Measurements from ENCODE around the gene MRPL4.
A peak's percentile ranks its signal among the peaks of the same experiment; 100 is the strongest.

MRPL4 gene

DNA sequence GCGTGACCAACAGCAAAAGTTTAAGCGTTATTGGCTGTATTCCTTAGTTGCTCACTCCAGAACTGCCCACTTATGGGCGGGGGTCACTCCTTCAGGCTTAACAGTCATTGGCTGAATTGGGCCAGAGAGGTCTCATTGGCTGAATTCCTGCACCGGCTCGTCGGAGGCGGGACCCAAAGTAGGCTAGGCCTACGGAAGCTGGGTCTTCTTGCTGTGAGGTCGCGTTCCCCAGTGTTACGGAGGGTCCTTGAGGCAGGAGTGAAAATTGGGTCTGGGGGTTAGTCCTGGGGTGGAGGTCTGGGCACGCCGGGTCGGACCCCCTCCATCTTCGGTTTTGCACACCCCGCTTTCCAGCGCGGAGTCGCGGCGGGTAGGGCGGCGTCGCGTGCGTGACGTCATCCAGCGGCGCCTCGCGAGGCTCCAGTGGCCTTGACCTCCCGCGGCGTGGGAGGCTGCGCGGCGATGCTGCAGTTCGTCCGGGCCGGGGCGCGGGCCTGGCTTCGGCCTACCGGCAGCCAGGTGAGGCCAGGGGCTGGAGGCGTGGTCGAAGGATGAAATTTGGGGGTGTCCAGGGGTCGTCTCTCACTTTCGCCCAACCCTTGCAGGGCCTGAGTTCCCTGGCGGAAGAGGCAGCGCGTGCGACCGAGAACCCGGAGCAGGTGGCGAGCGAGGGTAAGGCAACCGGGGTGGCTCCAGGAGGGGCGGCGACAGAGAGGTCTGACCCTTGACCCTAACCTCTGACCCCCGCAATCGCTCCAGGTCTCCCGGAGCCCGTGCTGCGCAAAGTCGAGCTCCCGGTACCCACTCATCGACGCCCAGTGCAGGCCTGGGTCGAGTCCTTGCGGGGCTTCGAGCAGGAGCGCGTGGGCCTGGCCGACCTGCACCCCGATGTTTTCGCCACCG is at the start of gene MRPL4:
Gene MRPL4, plus strand, starts transcription at position 423 of the 903 bp plus-strand sequence. Its CDS starts 40 bp downstream, at position 463.
- H2AFZ ChIP-seq (ENCODE audit: low read length): no peak within 1 kb of the TSS

DNA sequence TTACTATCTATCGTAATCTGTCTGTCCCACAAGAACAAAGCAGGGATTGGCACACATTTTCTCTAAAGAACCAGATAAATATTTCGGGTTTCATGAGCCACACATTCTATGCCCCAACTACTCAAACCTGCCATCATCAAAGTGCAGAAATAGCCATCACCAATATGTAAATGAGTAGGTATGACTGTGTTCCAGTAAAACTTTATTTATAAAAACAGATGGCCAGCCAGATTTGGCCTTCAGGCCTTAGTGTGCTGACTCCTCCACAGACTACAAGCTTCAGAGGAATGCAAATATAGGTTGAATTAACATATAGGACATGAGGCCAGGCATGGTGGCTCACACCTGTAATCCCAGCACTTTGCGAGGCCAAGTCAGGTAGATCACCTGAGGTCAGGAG is 48.3 kb upstream of the MRPL4 start:
- H4K20me1 ChIP-seq (ENCODE audit: insufficient read depth, low read length): no peaks in the 10 kb centered on the region
- no peak overlapping the region for H3K4me2 ChIP-seq (ENCODE audit: low read length)
- no peaks in the 10 kb centered on the region for H3K27me3 ChIP-seq (ENCODE audit: insufficient read depth, low read length)
- H2AFZ ChIP-seq (ENCODE audit: low read length): no peak overlapping the region
- H3K36me3 ChIP-seq (ENCODE audit: insufficient read depth, low read length): no peaks in the 10 kb centered on the region
- peak overlapping the region; percentile 52 for H3K27ac ChIP-seq (ENCODE audit: low read depth, low read length, poor library complexity, severe bottlenecking)
- H3F3A ChIP-seq (ENCODE audit: insufficient read depth, low read length): peaks cover 7% of the 10 kb centered on the region
- H3K4me1 ChIP-seq (ENCODE audit: insufficient read depth, low read length, severe bottlenecking): peaks cover 36% of the 10 kb centered on the region
- no peaks in the 10 kb centered on the region for H3K79me2 ChIP-seq (ENCODE audit: insufficient read depth, low read length)
- H3K9me3 ChIP-seq (ENCODE audit: low read length): no peaks in the 10 kb centered on the region
- no peak for TF ChIP-seq EZH2 (IDR thresholded peaks at IDR 0.05; ENCODE audit: borderline replicate concordance, low read length)
- TF ChIP-seq, protein P1, sequence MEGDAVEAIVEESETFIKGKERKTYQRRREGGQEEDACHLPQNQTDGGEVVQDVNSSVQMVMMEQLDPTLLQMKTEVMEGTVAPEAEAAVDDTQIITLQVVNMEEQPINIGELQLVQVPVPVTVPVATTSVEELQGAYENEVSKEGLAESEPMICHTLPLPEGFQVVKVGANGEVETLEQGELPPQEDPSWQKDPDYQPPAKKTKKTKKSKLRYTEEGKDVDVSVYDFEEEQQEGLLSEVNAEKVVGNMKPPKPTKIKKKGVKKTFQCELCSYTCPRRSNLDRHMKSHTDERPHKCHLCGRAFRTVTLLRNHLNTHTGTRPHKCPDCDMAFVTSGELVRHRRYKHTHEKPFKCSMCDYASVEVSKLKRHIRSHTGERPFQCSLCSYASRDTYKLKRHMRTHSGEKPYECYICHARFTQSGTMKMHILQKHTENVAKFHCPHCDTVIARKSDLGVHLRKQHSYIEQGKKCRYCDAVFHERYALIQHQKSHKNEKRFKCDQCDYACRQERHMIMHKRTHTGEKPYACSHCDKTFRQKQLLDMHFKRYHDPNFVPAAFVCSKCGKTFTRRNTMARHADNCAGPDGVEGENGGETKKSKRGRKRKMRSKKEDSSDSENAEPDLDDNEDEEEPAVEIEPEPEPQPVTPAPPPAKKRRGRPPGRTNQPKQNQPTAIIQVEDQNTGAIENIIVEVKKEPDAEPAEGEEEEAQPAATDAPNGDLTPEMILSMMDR (IDR thresholded peaks at IDR 0.05; ENCODE audit: low read length): no peak
- no peaks in the 10 kb centered on the region for H3K9me2 ChIP-seq (ENCODE audit: low read depth, low read length)
- H3K9ac ChIP-seq (ENCODE audit: low read length): no peak overlapping the region
- no peak overlapping the region for H3K4me3 ChIP-seq (ENCODE audit: low read depth, low read length, poor library complexity, severe bottlenecking)

More for the DNA sequence above, at the start of gene MRPL4:
- H3K9me3 ChIP-seq (ENCODE audit: low read length): no peaks in the 10 kb centered on the region
- H3K27ac ChIP-seq (ENCODE audit: low read depth, low read length, poor library complexity, severe bottlenecking): peak within 1 kb of the TSS; percentile 41
- no peak for TF ChIP-seq EZH2 (IDR thresholded peaks at IDR 0.05; ENCODE audit: borderline replicate concordance, low read length)
- TF ChIP-seq, protein P1 (IDR thresholded peaks at IDR 0.05; ENCODE audit: low read length): no peak
- 0 out of 2 replicates have a peak, but pooled peaks cover 1% of the 10 kb centered on the region for H3F3A ChIP-seq (ENCODE audit: insufficient read depth, low read length)
- no peaks in the 10 kb centered on the region for H4K20me1 ChIP-seq (ENCODE audit: insufficient read depth, low read length)
- H3K79me2 ChIP-seq (ENCODE audit: insufficient read depth, low read length): peaks cover 8% of the 10 kb centered on the region
- H3K27me3 ChIP-seq (ENCODE audit: insufficient read depth, low read length): no peaks in the 10 kb centered on the region
- H3K4me1 ChIP-seq (ENCODE audit: insufficient read depth, low read length, severe bottlenecking): peaks cover 34% of the 10 kb centered on the region
- H3K9me2 ChIP-seq (ENCODE audit: low read depth, low read length): no peaks in the 10 kb centered on the region
- peaks cover 35% of the 10 kb centered on the region for H3K36me3 ChIP-seq (ENCODE audit: insufficient read depth, low read length)
- peak within 1 kb of the TSS; percentile 92 for H3K9ac ChIP-seq (ENCODE audit: low read length)
- H3K4me2 ChIP-seq (ENCODE audit: low read length): peak within 1 kb of the TSS; percentile 100
- H3K4me3 ChIP-seq (ENCODE audit: low read depth, low read length, poor library complexity, severe bottlenecking): peak within 1 kb of the TSS; percentile 94

DNA sequence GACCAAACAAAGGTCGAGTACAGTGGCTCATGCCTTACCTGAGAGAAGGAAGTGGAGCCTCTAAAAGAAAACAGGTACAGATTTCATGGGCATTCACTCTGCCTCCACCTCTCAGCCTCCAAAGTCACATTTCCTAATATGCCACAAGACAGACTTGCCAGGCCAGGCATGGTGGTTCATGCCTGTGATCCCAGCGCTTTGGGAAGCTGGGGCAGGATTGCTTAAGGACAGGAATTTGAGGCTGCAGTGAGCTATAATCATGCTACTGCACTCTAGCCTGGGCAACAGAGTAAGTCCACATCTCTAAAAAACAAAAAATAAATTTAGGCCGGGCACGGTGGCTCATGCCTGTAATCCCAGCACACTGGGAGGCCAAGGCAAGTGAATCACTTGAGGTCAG is 46.4 kb upstream of the MRPL4 start:
- no peak overlapping the region for H3K4me3 ChIP-seq (ENCODE audit: low read depth, low read length, poor library complexity, severe bottlenecking)
- H3K9me3 ChIP-seq (ENCODE audit: low read length): no peaks in the 10 kb centered on the region
- H3K27ac ChIP-seq (ENCODE audit: low read depth, low read length, poor library complexity, severe bottlenecking): peak overlapping the region; percentile 23
- peaks cover 22% of the 10 kb centered on the region for H3K4me1 ChIP-seq (ENCODE audit: insufficient read depth, low read length, severe bottlenecking)
- H3F3A ChIP-seq (ENCODE audit: insufficient read depth, low read length): peaks cover 6% of the 10 kb centered on the region
- no peak overlapping the region for H3K9ac ChIP-seq (ENCODE audit: low read length)
- no peaks in the 10 kb centered on the region for H3K27me3 ChIP-seq (ENCODE audit: insufficient read depth, low read length)
- no peak overlapping the region for H2AFZ ChIP-seq (ENCODE audit: low read length)
- no peaks in the 10 kb centered on the region for H4K20me1 ChIP-seq (ENCODE audit: insufficient read depth, low read length)
- H3K36me3 ChIP-seq (ENCODE audit: insufficient read depth, low read length): no peaks in the 10 kb centered on the region
- no peaks in the 10 kb centered on the region for H3K79me2 ChIP-seq (ENCODE audit: insufficient read depth, low read length)
- no peaks in the 10 kb centered on the region for H3K9me2 ChIP-seq (ENCODE audit: low read depth, low read length)
- H3K4me2 ChIP-seq (ENCODE audit: low read length): no peak overlapping the region
- TF ChIP-seq, protein P1 (IDR thresholded peaks at IDR 0.05; ENCODE audit: low read length): no peak
- no peak for TF ChIP-seq EZH2 (IDR thresholded peaks at IDR 0.05; ENCODE audit: borderline replicate concordance, low read length)

Data from OCI-LY1 (cell line).